GM10847 (cell line): Measurements from ENCODE around the gene UBL3.

Experiments used
- POLR2A ChIP-seq: IDR thresholded peaks from 2 replicates; pipeline ENCODE4 v1.6.1; 2011; ENCODE audit not compliant: insufficient read length; ENCODE audit errors: extremely low read depth

Gene UBL3

DNA sequence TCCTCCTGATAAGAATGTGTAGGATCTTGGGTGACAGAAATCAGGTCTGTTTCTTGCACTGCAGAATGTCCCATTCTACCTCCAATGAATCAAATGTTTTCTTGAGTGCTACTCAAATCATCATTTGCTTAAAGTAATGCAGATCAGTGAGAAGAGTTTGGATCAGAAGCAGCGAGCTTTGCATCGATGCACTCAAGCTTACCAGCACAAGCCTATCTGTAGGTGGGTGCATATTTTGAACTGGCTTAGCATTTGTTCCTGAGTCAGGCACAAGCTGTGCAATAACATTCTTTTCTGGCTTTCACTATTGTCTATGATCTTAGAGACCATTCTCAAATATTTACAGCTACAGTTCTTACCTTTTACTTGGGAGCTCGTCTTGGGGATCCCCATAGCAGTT, 109.5 kb downstream of the UBL3 start:
- no peak for TF ChIP-seq POLR2A

DNA sequence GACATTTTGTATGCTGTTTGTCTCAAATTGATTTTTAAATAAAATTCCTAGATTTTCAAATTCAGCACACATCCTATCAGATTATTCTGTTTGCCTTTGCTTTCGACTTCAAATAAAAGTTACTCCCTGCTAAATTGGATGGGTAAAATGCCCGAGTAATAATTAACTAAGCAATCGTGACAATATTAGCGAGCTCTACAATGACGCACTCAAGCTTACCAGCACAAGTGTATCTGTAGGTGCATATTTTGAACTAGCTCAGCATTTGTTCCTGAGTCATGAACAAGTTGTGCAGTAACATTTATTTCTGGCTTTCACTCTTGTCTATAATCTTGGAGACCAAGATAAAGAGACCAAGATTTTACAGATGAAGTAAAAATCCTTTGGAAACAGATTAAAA, 113.4 kb downstream of the UBL3 start:
- TF ChIP-seq POLR2A, result no peak

DNA sequence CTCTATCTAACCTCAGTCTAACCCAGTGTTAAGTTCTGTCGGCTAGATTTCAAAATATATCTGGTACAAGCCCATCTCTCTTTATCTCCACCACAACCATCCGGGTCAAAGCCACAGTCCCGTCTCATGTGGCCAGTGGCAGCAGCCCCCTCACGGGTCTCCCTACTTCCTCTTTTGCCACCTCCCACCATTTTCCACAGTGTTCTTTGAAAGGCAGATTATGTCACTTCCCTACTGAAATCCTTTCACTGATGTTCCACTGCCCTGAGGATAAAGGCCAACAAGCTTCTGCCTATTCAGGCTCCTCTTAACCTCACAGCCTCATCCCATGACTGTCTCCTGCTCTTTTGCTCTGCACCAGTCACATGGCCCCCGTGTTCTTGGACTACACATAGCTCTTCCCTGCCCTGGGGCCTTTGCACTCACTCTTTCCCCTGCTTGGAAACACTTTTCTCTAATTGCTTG, 117.2 kb downstream of the UBL3 start:
- no peak for TF ChIP-seq POLR2A

GRCh38 chr13:29730253-29730652, 120.2 kb downstream of the UBL3 start:
- no peak for TF ChIP-seq POLR2A

DNA sequence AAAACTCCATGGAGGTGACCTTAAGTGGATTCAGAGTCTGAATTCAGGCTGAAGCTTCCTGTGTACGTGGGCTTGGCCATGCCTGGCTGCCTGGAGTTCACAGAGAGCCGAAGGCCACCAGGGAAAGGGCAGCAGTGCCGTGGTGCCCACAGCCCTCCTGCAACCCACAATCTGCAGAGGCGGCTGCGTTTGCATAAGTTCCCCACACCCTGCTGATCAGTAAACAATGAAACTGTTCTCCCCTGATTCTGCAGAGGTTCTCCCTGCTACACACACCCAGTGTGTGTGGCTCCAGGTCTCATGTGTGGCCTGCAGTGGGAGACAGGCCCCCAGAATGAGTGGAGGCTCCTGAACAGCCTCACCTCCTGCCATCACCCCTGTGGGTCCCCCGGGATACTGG, 128.0 kb downstream of the UBL3 start:
- no peak for TF ChIP-seq POLR2A

DNA sequence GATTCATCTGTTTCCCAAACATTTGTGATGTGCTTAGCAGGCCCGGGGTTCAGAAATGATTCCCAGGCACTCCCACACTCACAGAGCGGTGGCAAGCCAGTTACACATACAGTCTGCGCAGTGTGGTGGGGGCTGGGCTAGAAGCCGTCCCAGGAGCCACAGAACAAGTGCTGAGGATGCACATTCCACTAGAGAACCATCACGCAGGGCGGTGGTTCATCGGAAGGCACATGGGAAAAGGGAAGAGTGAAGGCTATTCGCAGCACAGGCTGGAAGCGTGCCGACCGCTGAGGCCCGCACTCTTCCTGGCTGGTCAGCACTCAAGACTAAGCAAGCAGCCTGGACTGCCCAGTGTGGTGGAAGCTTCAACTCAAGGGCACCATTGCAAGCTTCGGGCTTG, 128.7 kb downstream of the UBL3 start:
- no peak for TF ChIP-seq POLR2A

- no peak for TF ChIP-seq POLR2A
These were observed 131.7 kb downstream of the UBL3 start for GRCh38 chr13:29718694-29719093.

- no peak for TF ChIP-seq POLR2A
These were observed 133.9 kb downstream of the UBL3 start for GRCh38 chr13:29716493-29716892.
